C4-2B (cell line): ENCODE results near the gene MSI2.

Experiments
- H3K27ac ChIP-seq: fragments of 450-650 bp; 2 replicates; pipeline ENCODE4 v1.5.1; 2017
- CTCF ChIP-seq: fragments of 450-650 bp; conservative IDR thresholded peaks from 2 replicates; pipeline ENCODE4 v1.5.1; 2017; ENCODE audit warnings: mild to moderate bottlenecking
- ZFX ChIP-seq: fragments of 450-650 bp; IDR thresholded peaks from 2 replicates; pipeline ENCODE4 v1.6.1; 2017

The MSI2 gene

GRCh38 chr17:57477522-57478362 is 221.4 kb downstream of the MSI2 start:
- no peak overlapping the region for H3K27ac ChIP-seq
- TF ChIP-seq CTCF (no peak), ZFX (no peak)

GRCh38 chr17:57478478-57479250 is 222.3 kb downstream of the MSI2 start:
- TF ChIP-seq ZFX (no peak), CTCF (no peak)
- H3K27ac ChIP-seq = no peak overlapping the region

- TF ChIP-seq CTCF (no peak), ZFX (no peak)
- H3K27ac ChIP-seq = no peak overlapping the region; the same call in 1 of the 2 replicates
Measured at GRCh38 chr17:57480438-57481196, 224.3 kb downstream of the MSI2 start.

GRCh38 chr17:57481910-57482391 is 225.6 kb downstream of the MSI2 start:
- TF ChIP-seq CTCF = no peak
- no peak for TF ChIP-seq ZFX
- no peak overlapping the region for H3K27ac ChIP-seq

- no peak overlapping the region for H3K27ac ChIP-seq
- no peak for TF ChIP-seq ZFX
- TF ChIP-seq CTCF = no peak
Measured at GRCh38 chr17:57482657-57483056, 226.3 kb downstream of the MSI2 start.

- no peak overlapping the region for H3K27ac ChIP-seq
- TF ChIP-seq ZFX = no peak
- no peak for TF ChIP-seq CTCF
Measured at GRCh38 chr17:57484081-57484666, 227.9 kb downstream of the MSI2 start.
